Frontal cortex (tissue), 4 donors: ENCODE results near the gene FOCAD. TPM values are rescaled to one million over a fixed set of nuclear protein-coding genes. Genes with fewer than 3 reads are reported as not detected.

Source experiments
- DNase-seq, 2 donors: peaks; one replicate each; pipeline ENCODE4 v3.0.0; 2012; ENCODE audit warnings: low spot score in 2 of 2
- FAIRE-seq: peaks from 2 replicates; lab custom pipeline; 2012; peaks lifted over from hg19 to GRCh38; lab: Jason Lieb, UNC
- small RNA-seq: library from RNA; depleted of rRNA; stranded (forward); fragments of <200 nt; gene quantifications from one replicate; pipeline ENCODE3, GENCODE V24; 2014
- total RNA-seq: library from RNA; depleted of rRNA; stranded (reverse); fragments of >200 nt; gene quantifications from one replicate; pipeline ENCODE4 v1.2.3, GENCODE V29; 2014
- donor health status: control.
- donor health status: control.
- donor health status: control.

The FOCAD gene
- total RNA-seq, 1 donor from 2014 or later: 237 TPM

DNA sequence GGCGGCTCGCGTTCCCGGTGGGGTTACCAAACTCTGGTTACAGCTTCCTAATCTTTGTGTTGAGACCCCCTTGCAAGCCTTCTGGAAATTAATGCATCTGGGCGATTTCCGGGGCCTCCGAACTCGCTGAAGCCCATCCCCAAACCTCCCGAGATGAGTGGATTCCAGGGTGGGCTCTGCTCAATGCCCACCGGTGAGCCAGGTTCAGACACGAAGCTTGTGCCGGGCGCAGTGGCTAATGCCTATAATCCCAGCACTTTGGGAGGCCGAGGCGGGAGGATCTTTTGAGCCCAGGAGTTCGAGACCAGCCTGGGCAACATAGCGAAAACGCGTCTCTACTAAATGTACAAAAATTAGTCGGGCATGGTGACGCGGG is 347.7 kb downstream of the FOCAD start:
- FAIRE-seq (no peak), DNase-seq (no peak)

GRCh38 chr9:21037278-21037677 is 353.2 kb downstream of the FOCAD start:
- FAIRE-seq (no peak), DNase-seq (no peak)

GRCh38 chr9:21039302-21039701 is 355.2 kb downstream of the FOCAD start:
- DNase-seq: no peak
- no peak for FAIRE-seq

DNA sequence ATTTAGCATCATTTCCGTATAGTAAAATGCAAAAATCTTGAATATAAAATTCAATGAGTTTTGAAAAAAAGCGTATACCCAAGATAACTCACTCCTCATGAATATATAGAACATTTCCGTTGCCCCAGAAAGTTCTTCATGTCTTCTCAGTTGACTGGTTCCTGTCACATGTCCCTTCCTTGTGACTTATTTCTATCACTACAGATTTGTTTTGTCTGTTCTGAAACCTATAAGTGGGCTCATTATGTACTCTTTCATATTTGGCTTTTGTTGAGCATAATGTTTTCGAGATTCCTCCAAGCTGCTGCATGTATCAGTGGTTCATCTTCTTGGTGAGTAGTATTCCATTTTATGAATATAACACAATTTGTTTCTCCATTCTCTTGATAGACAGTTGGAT is 358.4 kb downstream of the FOCAD start:
- no peak for FAIRE-seq

DNA sequence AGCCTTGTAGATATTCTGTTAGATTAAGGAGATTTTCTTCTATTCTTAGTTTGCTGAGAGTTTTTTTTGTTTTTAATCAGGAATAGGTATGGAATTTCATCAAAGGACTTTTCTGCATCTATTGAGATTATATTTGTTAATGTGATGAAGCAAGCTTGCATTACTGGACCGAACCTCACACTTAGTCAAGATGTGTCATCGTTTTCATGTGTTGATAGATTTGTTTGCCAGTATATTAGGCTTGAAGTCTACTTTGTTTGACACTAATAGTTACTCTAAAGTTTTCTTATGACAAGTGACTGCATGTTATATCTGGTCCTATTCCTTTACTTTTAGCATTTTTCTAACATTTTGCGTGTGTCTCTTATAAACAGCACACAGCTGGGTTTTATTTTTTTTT is 359.8 kb downstream of the FOCAD start:
- DNase-seq (no peak), FAIRE-seq (no peak)

More for the DNA sequence above, 358.4 kb downstream of the FOCAD start:
- DNase-seq: no peak

Small RNA genes within 50 kb of the gene (small RNA-seq; reads per million reads assigned to genes)
- gene MIR491 (0.23 reads per million), gene SNORA30B (not detected)

Other genes starting within 250 kb of the FOCAD start
- 125 TPM for gene MLLT3, start 61.8 kb upstream of the FOCAD start, total RNA-seq